Rectal smooth muscle tissue (tissue), 1 donor: ENCODE measurements around the gene OPN1MW3.

Experiments used
- H3K27ac ChIP-seq: one replicate; pipeline ENCODE4 v1.7.0; 2013; ENCODE audit warnings: low read depth, low read length, inconsistent platforms
- H3K27me3 ChIP-seq: one replicate; pipeline ENCODE4 v1.7.0; 2013; ENCODE audit warnings: low read length; ENCODE audit not compliant: control insufficient read depth, insufficient read depth
- H3K36me3 ChIP-seq: one replicate; pipeline ENCODE4 v1.7.0; 2013; ENCODE audit warnings: low read length; ENCODE audit not compliant: control insufficient read depth, insufficient read depth
- H3K4me1 ChIP-seq: one replicate; pipeline ENCODE4 v1.7.0; 2013; ENCODE audit warnings: low read length; ENCODE audit not compliant: control insufficient read depth, insufficient read depth
- H3K4me3 ChIP-seq: one replicate; pipeline ENCODE4 v1.7.0; 2013; ENCODE audit warnings: low read length
- H3K9ac ChIP-seq: one replicate; pipeline ENCODE4 v1.7.0; 2013; ENCODE audit warnings: low read length

The OPN1MW3 gene

GRCh38 chrX:154320406-154320805, 63.0 kb downstream of the OPN1MW3 start:
- H3K27me3 ChIP-seq, result no peaks in the 10 kb centered on the region
- no peak overlapping the region for H3K4me3 ChIP-seq
- H3K4me1 ChIP-seq, result no peaks in the 10 kb centered on the region
- H3K27ac ChIP-seq, result no peak overlapping the region
- no peak overlapping the region for H3K9ac ChIP-seq
- H3K36me3 ChIP-seq, result no peaks in the 10 kb centered on the region
